Endometrium (tissue), 2 donors: Measurements from ENCODE around the gene PALLD.
"Not testable (repeated sequence)": the region's sequence is repeated elsewhere in the genome, so short reads cannot be mapped to it uniquely, and the experiment has no call there.

Source experiments
- FAIRE-seq: peaks from 2 replicates; lab custom pipeline; 2012; peaks lifted over from hg19 to GRCh38; lab: Jason Lieb, UNC
- donor health status: control.
- donor health status: control.

PALLD gene

DNA sequence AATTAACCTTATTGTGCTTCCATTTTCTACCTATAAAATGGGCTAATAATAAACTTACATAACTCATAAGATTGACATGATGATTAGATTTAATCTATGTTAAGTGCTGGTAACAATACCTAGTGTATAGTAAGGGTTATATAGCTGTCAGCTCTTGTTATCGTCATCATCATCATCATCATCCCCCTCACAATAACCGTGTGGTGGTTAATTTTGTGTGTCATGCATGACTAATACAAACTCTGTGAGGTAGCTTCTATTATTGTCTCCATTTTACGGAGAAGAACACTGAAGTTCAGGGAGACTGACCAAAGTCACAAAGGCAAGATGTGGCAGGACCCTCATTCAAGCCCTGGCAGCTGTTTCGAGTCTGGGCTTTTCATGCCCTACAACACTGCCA lies 211.3 kb downstream of the PALLD start:
- no peak for FAIRE-seq

GRCh38 chr4:168710353-168710946 lies 213.6 kb downstream of the PALLD start:
- FAIRE-seq: peak; percentile 86

DNA sequence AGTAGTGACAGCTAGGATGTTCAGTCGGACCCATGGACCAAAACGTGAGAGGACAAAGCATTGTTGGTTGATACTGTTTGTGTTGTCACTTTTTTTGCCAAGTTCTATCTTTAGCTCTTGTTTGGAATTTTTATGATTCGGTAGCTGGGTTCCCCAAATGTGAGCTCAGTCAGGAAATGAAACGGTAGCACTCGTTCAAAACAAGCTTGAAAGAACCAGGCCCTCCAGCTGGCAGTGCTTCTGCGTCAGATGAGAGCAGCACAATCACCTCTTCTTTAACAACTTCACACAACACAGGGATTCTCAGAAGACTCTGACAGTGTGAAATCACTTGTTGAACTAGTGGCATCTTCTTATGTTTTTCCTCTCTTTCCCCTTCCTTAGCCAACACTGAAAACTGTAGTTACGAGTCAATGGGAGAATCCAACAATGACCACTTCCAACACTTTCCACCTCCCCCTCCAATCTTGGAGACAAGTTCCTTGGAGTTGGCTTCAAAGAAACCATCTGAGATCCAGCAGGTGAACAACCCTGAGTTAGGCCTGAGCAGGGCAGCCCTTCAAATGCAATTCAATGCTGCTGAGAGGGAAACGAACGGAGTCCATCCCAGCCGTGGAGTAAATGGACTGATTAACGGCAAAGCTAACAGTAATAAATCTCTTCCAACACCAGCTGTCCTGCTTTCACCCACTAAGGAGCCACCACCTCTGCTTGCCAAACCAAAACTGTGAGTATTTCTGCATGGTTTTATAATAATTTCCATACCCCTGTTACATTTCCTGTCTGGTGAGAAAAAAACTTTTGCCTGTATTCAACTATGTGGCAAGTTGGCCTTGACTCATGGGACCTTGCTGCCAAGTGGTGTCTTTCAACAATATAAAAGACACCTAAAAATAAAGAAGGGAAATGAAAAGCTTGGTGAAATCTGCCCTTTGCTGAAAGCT lies 214.6 kb downstream of the PALLD start:
- no peak for FAIRE-seq

GRCh38 chr4:168712316-168712890 lies 215.6 kb downstream of the PALLD start:
- no peak for FAIRE-seq

GRCh38 chr4:168713253-168713652 lies 216.4 kb downstream of the PALLD start:
- no peak for FAIRE-seq

DNA sequence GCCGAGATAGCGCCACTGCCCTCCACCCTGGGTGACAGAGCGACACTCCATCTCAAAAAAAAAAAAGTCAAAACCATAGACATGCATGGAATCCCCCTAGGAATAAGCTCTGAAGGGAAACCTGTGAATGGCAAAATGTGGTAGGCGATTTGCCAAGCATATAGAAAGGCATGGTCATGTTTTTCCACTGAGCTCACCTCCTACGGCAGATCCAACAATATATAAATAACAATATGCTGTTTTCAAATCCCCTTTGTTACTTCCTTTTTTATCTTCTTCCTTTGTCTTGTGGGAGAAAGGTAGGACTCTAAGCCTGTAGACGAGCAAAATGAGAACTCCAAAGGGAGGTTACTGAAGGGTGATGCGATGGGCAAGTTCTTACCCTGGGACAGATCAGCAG lies 219.0 kb downstream of the PALLD start:
- no peak for FAIRE-seq

DNA sequence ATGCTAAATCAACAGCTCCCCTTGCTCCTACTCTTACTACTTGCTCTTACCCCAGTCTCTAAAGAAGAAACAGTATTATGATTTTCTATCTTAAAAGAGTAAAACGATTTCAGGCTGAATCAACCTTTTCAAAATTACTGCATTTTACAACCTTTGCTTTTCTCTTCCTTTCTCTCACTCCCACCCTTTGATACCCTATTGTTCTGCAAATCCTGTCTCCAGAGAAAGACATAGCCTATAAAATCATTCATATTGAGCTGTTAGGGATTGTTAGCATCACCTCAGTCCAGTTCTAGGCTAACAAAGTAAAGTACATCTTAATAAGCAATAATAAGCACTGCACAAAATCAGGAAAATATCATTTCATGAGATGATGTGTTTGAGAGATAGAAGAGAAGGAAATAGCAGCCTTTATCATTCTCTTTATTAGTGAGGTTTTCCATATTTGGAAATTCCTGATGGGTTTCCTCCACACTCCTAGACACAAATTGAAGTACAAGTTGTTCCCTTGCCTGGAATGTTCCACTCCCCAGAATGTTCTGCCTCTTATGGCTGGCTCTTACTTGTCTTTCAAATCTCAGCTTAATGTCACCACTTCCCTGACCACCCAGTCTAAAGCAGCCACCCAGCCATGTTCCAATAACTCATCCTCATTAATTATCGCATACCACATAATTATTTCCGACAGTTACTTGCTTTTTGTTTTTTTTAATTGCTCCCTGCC lies 219.7 kb downstream of the PALLD start:
- no peak for FAIRE-seq

DNA sequence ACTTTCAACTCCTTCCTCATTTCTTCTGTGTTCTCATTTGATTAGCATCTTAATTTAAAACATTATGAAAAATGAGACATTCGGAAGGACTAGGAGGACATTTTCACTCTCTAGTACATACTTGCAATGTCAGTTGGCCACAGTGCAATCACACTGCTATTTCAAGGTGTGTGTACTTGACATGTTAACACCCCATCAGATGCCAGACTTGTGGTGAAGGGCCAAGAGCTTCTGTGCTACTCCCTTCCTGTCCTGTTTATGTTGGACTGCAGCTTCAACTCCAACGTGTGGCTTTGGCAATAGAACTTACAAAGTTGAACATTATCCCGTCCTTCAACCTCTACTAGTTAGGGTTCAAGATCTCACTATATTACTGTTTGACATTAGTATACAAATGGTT lies 221.0 kb downstream of the PALLD start:
- FAIRE-seq: no peak

DNA sequence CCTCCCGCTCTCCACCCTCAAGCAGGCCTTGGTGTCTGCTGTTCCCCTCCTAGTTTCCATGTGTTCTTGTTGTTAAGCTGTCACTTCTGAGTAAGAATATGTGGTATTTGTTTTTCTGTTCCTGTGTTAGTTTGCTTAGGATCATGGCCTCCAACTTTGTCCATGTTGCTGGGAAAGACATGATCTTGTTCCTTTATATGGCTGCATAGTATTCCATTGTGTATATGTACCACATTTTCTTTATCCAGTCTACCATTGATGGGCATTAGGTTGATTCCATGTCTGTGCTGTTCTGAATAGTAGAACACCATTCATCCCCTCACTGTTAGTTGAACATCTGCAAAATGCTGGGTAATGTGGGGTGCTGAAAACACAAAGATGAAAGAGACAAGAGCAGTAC lies 222.9 kb downstream of the PALLD start:
- FAIRE-seq: no peak

- FAIRE-seq: no peak
Measured at GRCh38 chr4:168720396-168720900, 223.6 kb downstream of the PALLD start.

GRCh38 chr4:168722391-168722790 lies 225.5 kb downstream of the PALLD start:
- FAIRE-seq: no peak

DNA sequence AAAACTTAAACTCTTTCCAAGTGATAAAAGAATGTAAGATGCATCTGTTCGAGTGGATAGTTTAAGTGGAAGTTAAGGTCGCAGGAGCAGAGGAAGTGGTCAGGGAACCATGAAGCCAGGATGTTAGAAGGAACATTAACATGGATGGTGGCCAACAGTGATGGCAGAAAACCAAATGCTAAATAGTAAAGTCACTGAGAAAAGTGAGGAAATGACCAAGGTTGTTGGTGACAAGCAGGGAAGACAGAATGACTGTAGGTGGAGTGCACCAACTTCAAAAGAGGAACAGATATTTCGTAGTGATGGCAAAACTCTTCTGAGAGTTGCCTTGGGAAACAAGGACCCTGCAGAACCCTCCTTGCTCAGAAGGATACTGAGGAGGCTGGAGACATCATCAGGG lies 226.2 kb downstream of the PALLD start:
- FAIRE-seq: no peak

GRCh38 chr4:168723569-168723968 lies 226.7 kb downstream of the PALLD start:
- FAIRE-seq: no peak

DNA sequence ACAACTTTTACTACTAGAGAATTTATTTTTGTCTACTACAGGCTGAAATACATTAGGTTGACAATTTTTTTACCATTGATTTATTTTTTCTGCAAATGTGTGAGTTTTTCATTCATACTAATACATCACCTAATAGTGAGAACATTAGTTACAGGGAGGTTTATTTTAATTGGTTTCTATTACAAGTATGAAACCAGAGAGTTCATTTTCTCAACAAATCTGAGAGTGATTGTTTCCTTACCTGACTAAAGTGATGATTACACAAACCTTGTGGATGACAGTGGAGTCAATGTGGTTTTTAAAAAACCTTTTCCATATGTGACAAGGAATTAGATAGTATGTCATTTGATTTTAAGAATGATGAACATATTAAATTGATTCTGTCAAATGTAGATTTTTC lies 227.4 kb downstream of the PALLD start:
- no peak for FAIRE-seq

DNA sequence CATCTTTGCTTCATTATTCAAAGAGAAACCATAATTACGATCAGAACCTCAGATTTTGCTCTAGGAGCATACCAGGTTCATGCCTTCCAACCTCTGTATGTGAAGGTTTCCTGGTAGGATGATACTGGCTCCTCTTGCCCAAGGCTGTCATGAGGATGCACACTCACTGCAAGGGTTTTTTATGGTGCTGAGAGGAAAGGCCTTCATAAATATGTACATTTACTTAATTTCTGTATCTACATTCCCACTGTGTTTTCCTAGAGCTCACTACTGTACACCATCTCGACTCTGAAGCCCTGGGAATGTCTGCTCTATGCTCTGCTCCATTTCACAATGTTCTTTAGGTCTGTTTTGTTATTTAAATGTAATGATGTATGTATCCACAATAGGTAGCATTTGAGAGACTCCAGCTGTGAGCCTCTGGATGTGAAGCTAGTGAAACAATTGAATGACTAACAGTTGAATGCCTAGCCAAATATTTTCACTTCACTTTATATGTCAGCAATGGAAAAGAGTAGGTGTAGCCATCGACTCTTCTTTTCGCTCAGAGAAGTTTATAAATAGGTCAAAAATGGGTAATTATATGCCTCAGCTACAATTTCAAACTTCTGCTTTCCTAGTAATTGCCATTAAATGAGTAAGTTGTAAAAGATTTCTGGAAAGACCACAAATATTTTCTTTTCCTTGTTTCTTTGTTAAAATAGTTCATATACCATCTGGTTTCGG lies 228.0 kb downstream of the PALLD start:
- FAIRE-seq: no peak

DNA sequence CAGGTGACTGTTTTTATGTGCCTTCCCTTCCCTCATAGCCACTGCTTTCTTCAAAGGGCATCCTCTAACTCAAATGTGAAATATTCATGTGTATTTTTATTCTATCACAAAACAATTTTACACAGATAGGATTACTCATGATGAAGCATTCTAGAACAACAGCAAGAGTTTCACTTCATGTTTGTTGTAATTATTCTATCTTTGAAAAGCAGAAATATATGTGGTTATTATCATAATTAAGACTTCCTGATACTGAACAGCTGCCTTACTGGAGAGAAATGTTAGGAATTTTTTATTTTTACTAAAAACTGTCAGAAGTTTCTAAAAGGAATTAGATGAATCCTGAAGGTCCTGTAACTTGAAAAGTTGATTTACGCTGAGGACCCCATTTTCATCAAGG lies 229.1 kb downstream of the PALLD start:
- FAIRE-seq: peak; percentile 71

- not testable (repeated sequence) for FAIRE-seq
Measured at GRCh38 chr4:168727181-168727580, 230.3 kb downstream of the PALLD start.

DNA sequence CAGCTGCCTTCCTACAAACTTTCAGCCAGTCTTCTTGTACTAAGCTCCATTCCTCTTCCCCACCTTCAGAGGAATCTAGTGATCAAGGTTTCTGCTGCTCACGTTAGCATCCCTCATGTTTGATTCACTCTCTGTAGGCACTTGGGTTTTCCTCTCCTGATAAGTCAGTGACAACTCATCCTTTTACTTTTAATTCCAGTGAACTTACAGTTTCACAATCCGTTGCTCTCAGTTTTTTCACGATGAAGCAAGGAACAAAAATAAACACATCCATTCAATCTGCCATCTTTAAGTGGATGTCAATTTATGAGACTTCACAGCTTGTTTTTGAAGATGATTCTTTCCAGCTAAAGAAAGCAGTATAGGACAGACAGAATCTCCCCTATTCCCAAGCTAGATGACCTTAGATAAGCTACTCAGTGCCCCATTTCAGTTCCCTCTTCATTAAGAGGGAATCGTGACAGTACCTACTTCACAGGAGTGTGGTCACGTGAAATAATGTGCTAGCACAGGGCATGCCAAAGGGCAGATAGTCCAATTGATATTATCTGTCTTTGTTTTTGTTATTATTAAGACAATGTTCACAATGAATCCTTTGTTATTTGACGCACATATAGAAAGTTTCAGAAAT lies 234.3 kb downstream of the PALLD start:
- FAIRE-seq: no peak

GRCh38 chr4:168731706-168732414 lies 235.0 kb downstream of the PALLD start:
- no peak for FAIRE-seq

GRCh38 chr4:168732714-168733113 lies 235.9 kb downstream of the PALLD start:
- no peak for FAIRE-seq
